GM12873 (cell line): ENCODE measurements around the gene FAAP100.

Experiments used
- TF ChIP-seq, protein P1 (sequence below): IDR thresholded peaks from 2 replicates; pipeline ENCODE4 v1.5.1; 2012; ENCODE audit warnings: low read depth, mild to moderate bottlenecking, moderate library complexity, low read length, control low read depth; ENCODE audit not compliant: insufficient read depth; ENCODE audit errors: missing control alignments

The FAAP100 gene

DNA sequence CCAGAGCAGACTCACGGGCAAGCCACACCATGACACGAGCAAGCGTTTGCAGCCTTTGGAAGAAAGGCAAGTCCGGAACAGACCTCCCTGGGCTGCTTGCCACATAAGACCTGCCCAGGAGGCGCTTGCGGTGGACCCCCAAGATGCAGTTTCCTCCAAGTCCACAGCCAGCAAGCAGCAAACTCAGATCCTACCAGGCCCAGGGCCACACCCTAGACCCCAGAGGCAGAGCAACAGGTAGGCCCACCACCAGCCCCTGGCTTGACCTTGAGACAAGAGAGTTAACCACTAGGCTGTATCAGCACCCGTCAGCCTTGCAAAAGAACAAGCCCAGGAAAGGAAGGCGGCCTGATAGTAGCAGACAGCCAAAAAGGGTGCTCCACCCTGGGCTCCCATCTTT is 2.3 kb downstream of the FAAP100 start:
- TF ChIP-seq, protein P1, sequence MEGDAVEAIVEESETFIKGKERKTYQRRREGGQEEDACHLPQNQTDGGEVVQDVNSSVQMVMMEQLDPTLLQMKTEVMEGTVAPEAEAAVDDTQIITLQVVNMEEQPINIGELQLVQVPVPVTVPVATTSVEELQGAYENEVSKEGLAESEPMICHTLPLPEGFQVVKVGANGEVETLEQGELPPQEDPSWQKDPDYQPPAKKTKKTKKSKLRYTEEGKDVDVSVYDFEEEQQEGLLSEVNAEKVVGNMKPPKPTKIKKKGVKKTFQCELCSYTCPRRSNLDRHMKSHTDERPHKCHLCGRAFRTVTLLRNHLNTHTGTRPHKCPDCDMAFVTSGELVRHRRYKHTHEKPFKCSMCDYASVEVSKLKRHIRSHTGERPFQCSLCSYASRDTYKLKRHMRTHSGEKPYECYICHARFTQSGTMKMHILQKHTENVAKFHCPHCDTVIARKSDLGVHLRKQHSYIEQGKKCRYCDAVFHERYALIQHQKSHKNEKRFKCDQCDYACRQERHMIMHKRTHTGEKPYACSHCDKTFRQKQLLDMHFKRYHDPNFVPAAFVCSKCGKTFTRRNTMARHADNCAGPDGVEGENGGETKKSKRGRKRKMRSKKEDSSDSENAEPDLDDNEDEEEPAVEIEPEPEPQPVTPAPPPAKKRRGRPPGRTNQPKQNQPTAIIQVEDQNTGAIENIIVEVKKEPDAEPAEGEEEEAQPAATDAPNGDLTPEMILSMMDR, result no peak

DNA sequence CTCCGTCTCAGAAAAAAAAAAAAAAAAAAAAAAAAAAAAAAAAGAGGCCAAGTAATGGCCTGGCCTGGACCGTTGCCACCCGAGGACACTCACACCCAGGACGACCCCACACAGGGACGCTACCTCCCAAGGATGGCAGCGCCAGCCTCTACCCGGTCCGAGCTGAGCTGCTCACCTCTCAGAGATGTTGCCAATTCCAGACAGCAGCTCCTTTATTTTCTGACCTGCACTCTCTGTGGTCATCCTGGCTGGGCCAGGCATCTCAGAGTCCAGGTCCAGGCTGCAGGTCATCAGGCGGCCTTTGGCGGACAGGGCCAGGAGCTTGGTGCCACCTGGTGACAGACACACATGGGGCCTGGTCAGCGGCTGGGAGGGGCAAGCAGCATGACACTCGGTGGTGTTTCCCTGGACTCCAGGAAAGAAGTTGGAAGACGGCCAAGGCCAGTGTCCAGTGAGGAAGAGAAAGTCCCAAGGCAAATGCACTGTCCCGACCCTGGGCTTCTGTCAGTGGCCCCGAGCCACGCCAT is 3.1 kb downstream of the FAAP100 start:
- TF ChIP-seq, protein P1, result no peak

DNA sequence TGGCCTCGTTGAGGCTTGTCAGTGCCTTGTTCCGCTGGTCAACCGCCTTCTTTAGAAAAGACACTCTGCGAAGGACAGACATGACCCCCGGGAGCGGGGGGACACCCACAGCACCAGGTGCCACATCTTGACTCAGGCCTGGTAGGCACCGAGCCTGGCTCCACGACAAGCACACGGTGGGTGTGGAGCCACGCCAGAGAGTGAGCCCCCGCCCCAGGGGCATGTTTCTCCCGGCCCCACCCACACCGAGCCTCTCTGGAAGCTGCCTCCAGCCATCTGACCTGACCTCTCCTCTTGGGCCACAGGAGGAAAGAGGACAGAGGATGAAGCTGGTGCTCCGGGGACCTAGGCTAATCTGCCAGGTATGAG is 4.6 kb downstream of the FAAP100 start:
- TF ChIP-seq, protein P1, result no peak

DNA sequence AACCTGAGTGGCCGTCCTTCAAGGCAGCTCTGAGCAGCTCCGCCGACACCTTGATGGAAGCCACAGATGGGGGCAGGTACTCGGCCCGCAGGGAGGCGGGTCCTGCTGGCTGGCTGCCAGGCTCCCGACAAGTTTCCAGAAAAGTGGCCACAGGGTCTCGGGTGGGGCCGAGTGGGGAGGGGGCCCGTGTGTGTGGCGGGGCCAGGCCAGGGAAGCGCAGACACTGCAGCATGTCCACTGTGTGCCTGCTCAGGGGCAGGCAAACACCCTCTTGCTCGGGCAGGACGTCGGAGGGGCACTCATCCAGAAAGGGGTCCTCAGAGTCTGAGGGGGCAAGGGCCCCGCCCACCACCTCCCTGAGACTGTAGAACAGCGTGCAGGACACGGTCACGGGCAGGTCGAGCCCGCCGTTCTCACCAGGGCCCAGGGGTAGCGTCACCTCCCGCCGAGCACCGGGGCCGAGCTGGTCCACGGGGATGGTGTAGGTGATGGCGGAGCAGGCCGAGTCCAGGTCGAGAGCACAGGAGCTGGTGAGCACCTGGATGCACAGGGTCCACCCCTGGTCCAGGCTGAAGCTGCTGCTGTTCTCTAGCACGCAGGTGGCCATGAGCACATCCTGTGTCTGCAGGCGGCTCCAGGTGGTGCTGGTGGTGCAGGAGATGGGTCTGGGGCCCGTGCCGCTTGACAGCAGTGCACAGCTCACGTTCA is 5.1 kb downstream of the FAAP100 start:
- TF ChIP-seq, protein P1, result no peak

DNA sequence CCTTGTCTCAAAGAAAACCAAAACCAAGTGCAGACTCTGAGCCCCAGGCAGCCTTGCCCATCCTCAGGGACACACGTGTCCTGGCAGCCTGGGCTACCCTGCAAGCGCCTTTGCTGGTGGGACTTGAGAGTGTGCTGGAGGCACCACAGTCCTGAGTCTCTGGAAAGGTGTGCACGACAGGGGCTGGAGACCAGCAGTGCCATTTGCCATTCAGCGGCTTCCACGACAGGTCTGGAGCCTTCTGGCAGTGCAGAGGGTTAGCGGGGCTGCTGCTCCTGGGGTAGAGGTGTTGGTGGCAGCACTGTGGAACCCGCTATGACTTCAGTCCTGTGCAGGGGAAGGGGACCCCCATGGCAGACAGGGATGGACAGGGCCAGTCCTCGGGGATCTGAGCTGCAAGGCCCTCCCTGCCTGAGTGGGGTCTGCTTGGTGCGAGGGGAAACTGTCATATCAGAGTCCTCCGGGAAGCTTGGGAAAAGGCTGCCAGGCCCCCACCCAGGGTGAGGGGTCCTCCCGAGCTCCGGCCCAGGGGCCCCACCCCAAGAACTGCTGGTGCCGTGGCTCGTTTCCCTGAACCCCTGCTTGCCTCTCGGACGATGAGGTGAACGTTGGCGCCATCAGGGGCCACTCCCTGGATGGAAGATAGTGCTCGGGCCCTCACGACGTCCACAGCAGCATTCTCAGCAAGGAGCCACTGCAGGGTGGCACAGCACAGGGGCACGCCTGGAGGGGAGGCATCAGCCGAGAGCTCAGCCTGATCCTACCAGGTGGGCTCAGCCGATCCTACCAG is 6.8 kb downstream of the FAAP100 start:
- TF ChIP-seq, protein P1, result no peak

DNA sequence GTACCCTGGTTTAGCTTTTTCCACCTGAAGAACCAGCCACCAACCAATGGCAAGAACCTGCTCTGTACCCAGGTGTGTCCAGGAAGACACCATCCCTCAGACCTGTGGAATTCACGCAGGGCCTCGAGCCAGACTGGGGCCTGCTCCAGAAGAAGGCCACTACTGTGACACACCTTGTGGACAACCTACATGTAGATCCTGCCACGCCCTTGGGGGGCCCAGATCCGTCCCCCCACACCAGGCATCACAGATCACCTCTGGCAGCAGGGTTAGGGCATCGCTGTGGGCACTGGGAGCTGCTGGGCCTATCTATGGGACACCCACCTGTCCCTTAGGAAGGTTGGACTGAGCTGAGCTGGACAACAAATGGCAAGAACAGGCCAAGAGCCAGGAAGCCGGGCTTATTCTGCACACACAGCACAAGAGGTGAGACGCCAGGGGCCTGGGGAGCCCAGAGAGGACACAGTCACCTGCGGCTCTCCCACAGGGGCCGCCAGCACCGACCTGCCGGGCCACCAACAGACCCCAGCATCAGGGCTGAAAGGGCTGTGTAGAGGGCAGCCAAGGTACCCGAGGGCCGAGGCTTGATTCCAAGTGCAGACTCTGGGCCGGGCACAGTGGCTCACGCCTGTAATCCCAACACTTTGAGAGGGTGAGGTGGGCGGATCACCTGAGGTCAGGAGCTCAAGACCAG is 7.7 kb downstream of the FAAP100 start:
- TF ChIP-seq, protein P1, result no peak

DNA sequence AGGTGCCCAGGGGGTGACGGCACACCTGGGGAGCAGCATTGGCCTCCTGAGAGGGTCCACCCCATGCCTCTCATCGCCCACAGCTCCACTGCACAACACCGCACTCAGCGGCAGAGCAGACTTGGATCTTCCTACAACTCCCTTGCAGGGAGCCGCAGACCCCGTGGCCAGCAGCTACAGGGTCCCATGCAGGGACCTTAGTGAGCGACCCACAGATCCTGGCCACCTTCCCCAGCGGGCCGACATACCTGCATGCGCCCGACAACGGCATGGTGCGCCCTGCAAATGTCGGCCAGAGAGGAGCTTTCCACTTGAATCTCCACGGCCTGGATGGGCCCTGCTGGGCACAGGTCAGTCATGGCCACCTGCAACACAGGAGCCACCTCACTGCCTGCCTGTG is 8.4 kb downstream of the FAAP100 start:
- TF ChIP-seq, protein P1, result no peak
